ENCODE data around the gene MYRFL.

MYRFL gene

GRCh38 chr12:69828897-69829296 is 3.9 kb downstream of the MYRFL start (continued):
- no peak for TF ChIP-seq ARNTL (CRISPR knock-in tag; IDR thresholded peaks at IDR 0.05; ENCODE audit: borderline replicate concordance, low read depth)
- no peak for TF ChIP-seq CSDC2 (CRISPR knock-in tag; IDR thresholded peaks at IDR 0.05)
- no peak for TF ChIP-seq ZNF565 (CRISPR knock-in tag; conservative IDR thresholded peaks at IDR 0.05; ENCODE audit: low read depth)
- no peak for TF ChIP-seq GLIS3 (CRISPR knock-in tag; IDR thresholded peaks at IDR 0.05)
- no peak for TF ChIP-seq ISL1 (CRISPR knock-in tag; IDR thresholded peaks at IDR 0.05)

- TF ChIP-seq PATZ1 (CRISPR knock-in tag; IDR thresholded peaks at IDR 0.05; ENCODE audit: borderline replicate concordance) (no peak), PPARA (CRISPR knock-in tag; IDR thresholded peaks at IDR 0.05; ENCODE audit: borderline replicate concordance) (no peak), TOX (CRISPR knock-in tag; IDR thresholded peaks at IDR 0.05; ENCODE audit: borderline replicate concordance) (no peak)
- TF ChIP-seq, protein P1, sequence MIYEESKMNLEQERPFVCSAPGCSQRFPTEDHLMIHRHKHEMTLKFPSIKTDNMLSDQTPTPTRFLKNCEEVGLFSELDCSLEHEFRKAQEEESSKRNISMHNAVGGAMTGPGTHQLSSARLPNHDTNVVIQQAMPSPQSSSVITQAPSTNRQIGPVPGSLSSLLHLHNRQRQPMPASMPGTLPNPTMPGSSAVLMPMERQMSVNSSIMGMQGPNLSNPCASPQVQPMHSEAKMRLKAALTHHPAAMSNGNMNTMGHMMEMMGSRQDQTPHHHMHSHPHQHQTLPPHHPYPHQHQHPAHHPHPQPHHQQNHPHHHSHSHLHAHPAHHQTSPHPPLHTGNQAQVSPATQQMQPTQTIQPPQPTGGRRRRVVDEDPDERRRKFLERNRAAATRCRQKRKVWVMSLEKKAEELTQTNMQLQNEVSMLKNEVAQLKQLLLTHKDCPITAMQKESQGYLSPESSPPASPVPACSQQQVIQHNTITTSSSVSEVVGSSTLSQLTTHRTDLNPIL (CRISPR knock-in tag; IDR thresholded peaks at IDR 0.05; ENCODE audit: low read depth): no peak
- no peak for ATAC-seq
Measured at GRCh38 chr12:69833696-69834095, 8.7 kb downstream of the MYRFL start.

DNA sequence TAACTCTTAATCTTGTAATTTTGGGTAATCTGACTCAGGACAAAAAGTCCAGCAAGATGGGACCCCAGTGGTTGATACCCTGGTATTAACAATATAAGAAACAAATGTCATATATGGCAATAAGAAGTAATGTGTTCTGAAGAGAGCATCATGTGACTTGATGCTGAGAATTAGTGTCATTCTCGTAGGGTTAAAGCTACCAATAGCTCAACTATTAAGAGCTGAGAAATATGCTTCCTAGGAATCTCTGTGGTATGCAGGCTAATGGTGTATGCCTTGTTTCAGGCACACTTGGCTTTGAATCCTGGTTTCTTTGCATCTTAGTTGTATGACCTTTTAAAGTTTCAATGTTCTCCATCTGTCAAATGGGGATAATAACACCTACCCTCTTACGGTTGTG is 9.1 kb downstream of the MYRFL start:
- ATAC-seq: no peak
- TF ChIP-seq ZC3H10 (CRISPR knock-in tag; IDR thresholded peaks at IDR 0.05) (no peak), POU6F1 (CRISPR knock-in tag; IDR thresholded peaks at IDR 0.05; ENCODE audit: borderline replicate concordance, low read depth) (no peak), ESRRG (CRISPR knock-in tag; IDR thresholded peaks at IDR 0.05) (no peak)

- ATAC-seq: no peak
- TF ChIP-seq ZNF70 (CRISPR knock-in tag; IDR thresholded peaks at IDR 0.05) (no peak), CSDC2 (CRISPR knock-in tag; IDR thresholded peaks at IDR 0.05) (no peak), ZNF8 (CRISPR knock-in tag; IDR thresholded peaks at IDR 0.05) (no peak), TSHZ2 (CRISPR knock-in tag; IDR thresholded peaks at IDR 0.05) (no peak), PPARA (CRISPR knock-in tag; IDR thresholded peaks at IDR 0.05; ENCODE audit: borderline replicate concordance) (no peak), ISL1 (CRISPR knock-in tag; IDR thresholded peaks at IDR 0.05) (no peak), SNAI2 (CRISPR knock-in tag; IDR thresholded peaks at IDR 0.05) (no peak), ZFP3 (CRISPR knock-in tag; IDR thresholded peaks at IDR 0.05) (no peak), ZFP30 (CRISPR knock-in tag; IDR thresholded peaks at IDR 0.05) (no peak), RARB (CRISPR knock-in tag; IDR thresholded peaks at IDR 0.05) (no peak), POU6F1 (CRISPR knock-in tag; IDR thresholded peaks at IDR 0.05; ENCODE audit: borderline replicate concordance, low read depth) (no peak), ESRRG (CRISPR knock-in tag; IDR thresholded peaks at IDR 0.05) (no peak), ARNTL (CRISPR knock-in tag; IDR thresholded peaks at IDR 0.05; ENCODE audit: borderline replicate concordance, low read depth) (no peak)
- TF ChIP-seq, protein P1 (CRISPR knock-in tag; IDR thresholded peaks at IDR 0.05; ENCODE audit: low read depth): no peak
Measured at GRCh38 chr12:69834576-69834975, 9.5 kb downstream of the MYRFL start.
